ACC112 (cell line): ENCODE results near the gene VIPR1.

ENCODE experiments used
- H2AFZ ChIP-seq: fragments of 200-600 bp; sonication (generic); one replicate; pipeline ENCODE4 v1.6.0; 2017; ENCODE audit warnings: antibody characterized with exemption, low read length; ENCODE audit not compliant: unreplicated experiment
- H3K27ac ChIP-seq: fragments of 200-600 bp; sonication (generic); 2 replicates; pipeline ENCODE4 v1.5.1; 2014; ENCODE audit warnings: low read depth, mild to moderate bottlenecking, antibody characterized with exemption, low read length, moderate library complexity
- H3K27me3 ChIP-seq: fragments of 200-600 bp; sonication (generic); 2 replicates; pipeline ENCODE4 v1.6.1; 2014; ENCODE audit warnings: mild to moderate bottlenecking, antibody characterized with exemption, low read length, moderate library complexity, mixed read lengths; ENCODE audit not compliant: insufficient read depth
- H3K36me3 ChIP-seq: fragments of 200-600 bp; sonication (generic); 2 replicates; pipeline ENCODE4 v1.6.1; 2016; ENCODE audit warnings: mild to moderate bottlenecking, antibody characterized with exemption, low read length, moderate library complexity, mixed read lengths; ENCODE audit not compliant: insufficient read depth
- H3K4me1 ChIP-seq: fragments of 200-600 bp; sonication (generic); one replicate; pipeline ENCODE4 v1.6.1; 2016; ENCODE audit warnings: low read length, mixed read lengths; ENCODE audit not compliant: insufficient read depth, unreplicated experiment, control insufficient read depth
- H3K4me3 ChIP-seq: fragments of 200-600 bp; sonication (generic); 2 replicates; pipeline ENCODE4 v1.5.1; 2014; ENCODE audit warnings: mild to moderate bottlenecking, low read depth, low read length
- H3K79me2 ChIP-seq: fragments of 200-600 bp; sonication (generic); one replicate; pipeline ENCODE4 v1.6.0; 2016; ENCODE audit warnings: low read length; ENCODE audit not compliant: control insufficient read depth, unreplicated experiment, insufficient read depth

Gene VIPR1

DNA sequence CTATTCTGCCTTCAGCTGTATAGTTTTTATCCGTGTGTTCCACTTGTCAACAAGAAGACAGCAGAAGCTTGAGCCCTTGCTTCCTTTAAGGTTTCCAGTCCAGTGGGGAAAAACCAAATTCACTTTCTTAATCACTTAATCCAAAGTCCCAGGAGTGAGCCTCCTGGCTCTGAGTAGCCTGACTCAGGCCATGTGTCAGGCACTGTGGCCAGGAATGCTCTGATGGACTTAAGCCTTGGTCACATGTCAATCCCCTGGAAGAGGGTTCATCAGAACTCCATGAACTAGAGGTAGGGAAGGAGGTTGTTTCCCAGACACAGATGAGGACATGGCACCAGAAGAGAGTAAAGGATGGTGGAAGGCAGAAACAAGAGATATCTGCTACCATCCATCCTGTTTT, 8.8 kb downstream of the VIPR1 start:
- no peak overlapping the region for H3K27ac ChIP-seq
- no peaks in the 10 kb centered on the region for H3K36me3 ChIP-seq
- H3K4me3 ChIP-seq, result no peak overlapping the region
- H2AFZ ChIP-seq, result no peak overlapping the region
- no peaks in the 10 kb centered on the region for H3K4me1 ChIP-seq
- H3K79me2 ChIP-seq, result no peaks in the 10 kb centered on the region
- H3K27me3 ChIP-seq, result peaks cover 45% of the 10 kb centered on the region

DNA sequence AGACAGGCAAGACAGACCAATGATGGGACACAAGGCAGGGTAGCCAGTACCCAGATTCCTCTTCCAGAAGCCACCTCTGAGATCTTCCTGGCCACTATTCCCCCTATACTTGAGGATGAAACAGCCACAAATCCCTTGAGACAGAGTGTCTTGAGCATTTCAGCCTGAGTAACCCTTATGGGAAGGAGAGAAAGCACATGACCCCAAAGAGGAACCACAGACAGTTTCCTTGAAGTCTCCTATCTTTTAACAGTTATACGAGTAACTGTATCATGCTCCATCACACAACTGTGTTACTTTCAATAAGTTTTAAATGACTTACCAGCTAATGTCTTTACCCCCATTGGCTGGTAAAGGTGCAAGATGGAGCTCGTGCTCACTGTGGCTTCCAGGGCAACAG, 9.3 kb downstream of the VIPR1 start:
- H3K27ac ChIP-seq, result no peak overlapping the region
- H3K4me3 ChIP-seq, result no peak overlapping the region
- no peak overlapping the region for H2AFZ ChIP-seq
- peaks cover 45% of the 10 kb centered on the region for H3K27me3 ChIP-seq
- H3K36me3 ChIP-seq, result no peaks in the 10 kb centered on the region
- H3K4me1 ChIP-seq, result no peaks in the 10 kb centered on the region
- no peaks in the 10 kb centered on the region for H3K79me2 ChIP-seq

DNA sequence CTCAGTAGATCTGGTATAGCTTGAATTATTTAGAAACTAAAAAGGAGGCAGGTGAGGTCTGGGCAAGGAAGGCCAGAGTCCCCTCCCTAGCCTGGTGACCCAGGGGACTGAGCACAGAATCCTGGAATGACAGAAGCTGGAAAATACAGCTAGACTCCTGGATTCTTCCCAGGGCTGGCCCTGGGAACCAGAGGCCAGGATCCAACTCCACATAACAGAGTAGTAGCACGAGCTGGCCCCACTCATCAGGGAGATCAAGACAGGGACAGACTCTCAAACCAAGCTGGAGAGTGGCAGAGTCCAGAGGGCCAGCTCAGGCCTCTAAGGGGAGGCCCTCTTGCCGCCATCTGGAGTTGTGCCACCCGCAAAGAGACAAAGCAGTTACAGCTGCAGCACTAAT, 10.7 kb downstream of the VIPR1 start:
- H3K27ac ChIP-seq, result no peak overlapping the region
- H2AFZ ChIP-seq, result no peak overlapping the region
- H3K79me2 ChIP-seq, result no peaks in the 10 kb centered on the region
- peaks cover 36% of the 10 kb centered on the region for H3K27me3 ChIP-seq
- H3K4me1 ChIP-seq, result no peaks in the 10 kb centered on the region
- H3K4me3 ChIP-seq, result no peak overlapping the region
- H3K36me3 ChIP-seq, result no peaks in the 10 kb centered on the region

DNA sequence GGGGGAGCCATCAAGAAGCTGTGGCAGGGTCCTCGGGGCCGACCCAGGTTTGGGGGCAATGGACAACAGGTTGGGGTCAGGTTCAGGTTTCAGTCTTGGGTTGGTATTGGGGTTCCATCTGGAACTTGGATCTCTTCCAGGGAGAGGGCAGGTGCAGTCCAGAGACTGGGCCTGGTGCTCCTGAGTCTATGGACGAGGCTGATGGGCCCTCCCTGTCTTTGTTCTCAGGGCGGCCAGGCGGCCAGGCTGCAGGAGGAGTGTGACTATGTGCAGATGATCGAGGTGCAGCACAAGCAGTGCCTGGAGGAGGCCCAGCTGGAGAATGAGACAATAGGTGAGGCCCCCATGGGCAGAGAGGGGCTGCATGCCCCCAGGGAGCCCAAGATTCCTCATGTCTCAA, 11.1 kb downstream of the VIPR1 start:
- Histone ChIP-seq H3K4me3 (no peak overlapping the region), H3K27me3 (peaks cover 32% of the 10 kb centered on the region), H3K79me2 (no peaks in the 10 kb centered on the region), H3K36me3 (no peaks in the 10 kb centered on the region), H3K27ac (no peak overlapping the region), H3K4me1 (no peaks in the 10 kb centered on the region), H2AFZ (no peak overlapping the region)

DNA sequence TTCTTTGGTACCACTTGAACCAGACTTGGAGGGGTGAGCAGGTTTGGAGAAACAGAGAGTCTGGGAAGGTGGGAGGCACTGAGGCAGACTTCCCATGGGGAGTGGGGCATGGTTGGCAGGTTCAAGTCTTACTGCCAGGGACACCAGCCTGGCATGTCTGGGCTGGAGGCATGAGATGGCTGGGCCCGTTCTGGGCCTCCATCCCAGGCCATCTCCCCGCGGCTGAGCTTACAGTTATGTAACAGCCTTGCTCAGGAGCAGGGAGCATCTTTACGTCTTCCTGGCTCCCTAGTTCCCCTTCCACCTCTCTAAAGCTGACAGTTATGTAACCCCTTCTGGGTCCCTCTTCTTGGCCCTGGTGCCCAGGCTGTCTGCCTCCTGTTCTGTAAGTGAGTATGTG, 12.4 kb downstream of the VIPR1 start:
- no peaks in the 10 kb centered on the region for H3K79me2 ChIP-seq
- no peak overlapping the region for H3K27ac ChIP-seq
- H3K4me3 ChIP-seq, result no peak overlapping the region
- no peaks in the 10 kb centered on the region for H3K36me3 ChIP-seq
- no peaks in the 10 kb centered on the region for H3K4me1 ChIP-seq
- peaks cover 19% of the 10 kb centered on the region for H3K27me3 ChIP-seq
- H2AFZ ChIP-seq, result no peak overlapping the region

DNA sequence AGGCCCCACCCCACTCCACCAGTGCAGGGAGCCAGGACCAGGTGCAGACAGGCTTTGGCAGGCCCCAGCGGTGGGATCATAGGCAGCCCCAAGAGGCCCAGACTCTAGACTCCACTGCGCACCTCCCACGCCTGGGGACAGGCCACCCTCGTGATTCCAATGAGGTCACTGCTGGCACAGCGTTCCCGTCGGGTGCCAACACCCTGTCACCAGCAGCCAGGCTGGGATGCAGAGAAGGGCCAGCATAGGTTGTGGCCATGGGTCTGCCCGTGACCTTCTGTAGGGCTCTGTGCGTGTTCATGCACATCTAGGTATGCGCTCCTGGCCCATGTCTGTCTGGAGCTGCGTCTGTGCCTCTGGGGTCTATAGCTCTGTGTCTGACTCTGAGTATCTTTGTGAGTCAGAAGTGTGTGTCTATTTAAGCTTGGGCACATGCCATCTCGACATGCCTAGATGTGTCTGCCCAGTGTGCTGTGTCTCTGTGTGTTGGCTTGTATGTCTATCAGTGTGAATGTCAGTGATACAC, 13.0 kb downstream of the VIPR1 start:
- Histone ChIP-seq H2AFZ (no peak overlapping the region), H3K4me1 (no peaks in the 10 kb centered on the region)

DNA sequence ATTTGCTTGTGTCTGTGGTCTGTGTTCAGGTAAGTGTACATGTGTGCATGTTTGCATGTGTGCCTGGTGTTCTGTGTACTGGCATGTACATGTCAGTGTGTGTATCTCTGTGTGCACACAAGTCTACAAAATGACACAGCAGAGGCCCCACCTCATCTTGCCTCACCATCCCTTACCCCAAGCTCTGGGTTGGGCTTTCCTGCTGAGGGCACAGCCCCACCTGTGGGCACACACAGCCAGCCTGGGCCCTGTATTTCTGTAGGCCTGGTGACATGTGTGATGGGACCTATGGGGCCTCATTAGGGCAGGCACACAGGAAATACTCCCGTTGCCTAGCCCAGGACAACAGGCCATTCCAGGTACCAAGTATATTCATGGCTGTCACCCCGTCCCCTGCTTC, 13.5 kb downstream of the VIPR1 start:
- Histone ChIP-seq H3K27ac (no peak overlapping the region), H3K36me3 (no peaks in the 10 kb centered on the region), H3K4me1 (no peaks in the 10 kb centered on the region), H2AFZ (no peak overlapping the region), H3K4me3 (no peak overlapping the region), H3K27me3 (peaks cover 8% of the 10 kb centered on the region; the same call in 1 of the 2 replicates), H3K79me2 (no peaks in the 10 kb centered on the region)

More for the DNA sequence above, 13.0 kb downstream of the VIPR1 start:
- no peaks in the 10 kb centered on the region for H3K79me2 ChIP-seq
- H3K27me3 ChIP-seq, result peaks cover 13% of the 10 kb centered on the region
- no peak overlapping the region for H3K27ac ChIP-seq
- no peaks in the 10 kb centered on the region for H3K36me3 ChIP-seq
- no peak overlapping the region for H3K4me3 ChIP-seq

DNA sequence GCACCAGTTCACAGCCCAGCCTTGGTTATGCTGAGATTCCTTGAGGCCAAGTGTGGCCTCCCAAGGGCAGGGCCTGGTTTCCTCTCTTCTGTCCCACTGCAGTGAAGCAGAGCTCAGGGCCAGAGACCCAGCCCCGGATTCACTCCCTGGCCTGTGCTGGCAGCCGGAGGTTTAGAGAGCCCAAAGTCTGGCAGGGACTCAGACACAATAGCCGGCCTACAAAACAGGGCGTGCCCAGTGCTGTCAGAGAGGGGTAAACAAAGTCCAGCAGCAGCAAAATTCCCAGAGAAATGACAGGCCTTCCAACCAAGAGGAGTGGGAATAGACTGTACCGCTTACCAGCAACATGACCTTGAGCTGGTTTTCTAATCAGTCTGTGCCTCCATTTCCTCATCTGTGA, 14.0 kb downstream of the VIPR1 start:
- no peaks in the 10 kb centered on the region for H3K4me1 ChIP-seq
- no peak overlapping the region for H2AFZ ChIP-seq
- H3K4me3 ChIP-seq, result no peak overlapping the region
- no peaks in the 10 kb centered on the region for H3K36me3 ChIP-seq
- peaks cover 3% of the 10 kb centered on the region; the same call in 1 of the 2 replicates for H3K27me3 ChIP-seq
- H3K79me2 ChIP-seq, result no peaks in the 10 kb centered on the region
- H3K27ac ChIP-seq, result no peak overlapping the region

DNA sequence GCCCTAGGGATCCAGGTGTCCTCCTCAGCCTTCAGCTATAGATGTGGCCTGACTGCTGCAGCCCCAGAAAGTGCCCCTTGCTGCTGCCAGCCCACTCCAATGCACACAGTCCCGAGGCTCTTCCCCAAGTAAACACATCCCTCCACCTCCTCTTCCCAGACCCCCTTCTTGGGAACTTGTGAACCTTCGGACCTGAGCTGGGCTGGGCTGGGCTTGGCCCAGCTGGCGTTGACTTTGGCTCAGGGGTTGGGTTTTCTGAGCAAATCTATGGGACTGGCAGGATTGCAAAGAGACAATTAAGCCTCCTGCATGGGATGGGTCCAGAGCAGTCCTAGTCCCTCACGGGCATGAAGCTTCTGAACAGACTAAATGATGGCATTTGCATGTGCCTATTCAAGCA, 14.7 kb downstream of the VIPR1 start:
- no peaks in the 10 kb centered on the region for H3K36me3 ChIP-seq
- H2AFZ ChIP-seq, result no peak overlapping the region
- no peak overlapping the region for H3K27ac ChIP-seq
- no peak overlapping the region for H3K4me3 ChIP-seq
- H3K27me3 ChIP-seq, result no peaks in the 10 kb centered on the region
- no peaks in the 10 kb centered on the region for H3K4me1 ChIP-seq
- no peaks in the 10 kb centered on the region for H3K79me2 ChIP-seq

DNA sequence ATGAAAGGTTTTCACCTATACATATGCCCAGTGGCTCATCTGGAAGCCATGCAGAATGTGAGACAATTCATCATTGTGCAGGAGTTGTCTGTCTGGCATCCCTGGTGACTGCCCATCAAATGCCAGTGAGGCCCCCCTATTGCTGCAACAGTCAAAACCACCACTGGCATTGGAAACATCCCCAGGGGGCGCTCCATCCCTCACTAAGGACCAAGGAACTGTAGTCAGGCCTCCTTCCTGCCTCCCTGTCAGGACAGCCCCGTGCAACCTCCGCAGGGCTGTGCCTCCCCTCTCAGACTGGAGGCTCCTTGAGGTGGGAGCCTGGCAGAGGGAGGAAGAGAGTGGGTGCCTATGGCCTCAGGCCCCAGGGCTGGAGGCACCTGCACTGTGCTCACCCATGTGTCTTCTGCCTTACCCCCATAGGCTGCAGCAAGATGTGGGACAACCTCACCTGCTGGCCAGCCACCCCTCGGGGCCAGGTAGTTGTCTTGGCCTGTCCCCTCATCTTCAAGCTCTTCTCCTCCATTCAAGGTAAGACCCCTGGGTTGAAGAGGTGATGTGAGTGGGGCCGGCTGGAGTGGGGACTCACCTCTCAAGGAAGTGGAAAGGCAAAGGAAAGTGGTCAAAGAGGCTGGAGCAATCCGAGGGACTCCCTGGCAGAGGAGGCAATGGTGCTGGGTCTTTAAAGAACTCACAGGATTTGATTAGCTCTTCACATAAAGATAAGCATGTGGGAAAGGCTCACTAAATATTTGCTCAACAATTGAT, 16.5 kb downstream of the VIPR1 start:
- no peaks in the 10 kb centered on the region for H3K27me3 ChIP-seq
- H3K4me1 ChIP-seq, result no peaks in the 10 kb centered on the region
- H2AFZ ChIP-seq, result no peak overlapping the region
- no peaks in the 10 kb centered on the region for H3K36me3 ChIP-seq
- H3K27ac ChIP-seq, result no peak overlapping the region
- H3K79me2 ChIP-seq, result no peaks in the 10 kb centered on the region
- no peak overlapping the region for H3K4me3 ChIP-seq

DNA sequence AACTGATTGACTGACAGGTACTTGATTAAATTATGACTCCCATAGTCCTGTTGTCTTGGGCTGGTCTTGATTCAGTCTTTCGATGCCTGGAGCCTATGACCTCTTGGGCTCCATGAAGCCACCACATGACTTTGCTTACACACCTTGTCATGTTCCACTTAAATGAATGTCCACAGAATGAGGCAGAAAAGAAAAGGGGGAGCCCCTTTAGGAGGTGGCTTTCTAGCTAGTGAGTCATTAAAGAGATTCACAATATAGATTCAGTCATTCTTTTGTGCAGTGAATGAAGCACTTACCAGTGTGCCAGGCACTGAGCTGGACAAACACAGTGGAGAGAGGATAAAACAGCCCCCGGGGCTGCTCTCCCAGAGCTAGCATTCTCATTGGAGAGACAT, 17.1 kb downstream of the VIPR1 start:
- Histone ChIP-seq H3K27me3 (no peaks in the 10 kb centered on the region), H2AFZ (no peak overlapping the region), H3K79me2 (no peaks in the 10 kb centered on the region), H3K4me1 (no peaks in the 10 kb centered on the region), H3K27ac (no peak overlapping the region), H3K36me3 (no peaks in the 10 kb centered on the region), H3K4me3 (no peak overlapping the region)
